ENCODE measurements around the gene RYR3. TPM values are rescaled to one million over a fixed set of nuclear protein-coding genes. Genes with fewer than 3 reads are reported as not detected.
A peak's percentile ranks its signal among the peaks of the same experiment; 100 is the strongest.

The RYR3 gene
- total RNA-seq, 1 experiment from 2014 or later: not detected

DNA sequence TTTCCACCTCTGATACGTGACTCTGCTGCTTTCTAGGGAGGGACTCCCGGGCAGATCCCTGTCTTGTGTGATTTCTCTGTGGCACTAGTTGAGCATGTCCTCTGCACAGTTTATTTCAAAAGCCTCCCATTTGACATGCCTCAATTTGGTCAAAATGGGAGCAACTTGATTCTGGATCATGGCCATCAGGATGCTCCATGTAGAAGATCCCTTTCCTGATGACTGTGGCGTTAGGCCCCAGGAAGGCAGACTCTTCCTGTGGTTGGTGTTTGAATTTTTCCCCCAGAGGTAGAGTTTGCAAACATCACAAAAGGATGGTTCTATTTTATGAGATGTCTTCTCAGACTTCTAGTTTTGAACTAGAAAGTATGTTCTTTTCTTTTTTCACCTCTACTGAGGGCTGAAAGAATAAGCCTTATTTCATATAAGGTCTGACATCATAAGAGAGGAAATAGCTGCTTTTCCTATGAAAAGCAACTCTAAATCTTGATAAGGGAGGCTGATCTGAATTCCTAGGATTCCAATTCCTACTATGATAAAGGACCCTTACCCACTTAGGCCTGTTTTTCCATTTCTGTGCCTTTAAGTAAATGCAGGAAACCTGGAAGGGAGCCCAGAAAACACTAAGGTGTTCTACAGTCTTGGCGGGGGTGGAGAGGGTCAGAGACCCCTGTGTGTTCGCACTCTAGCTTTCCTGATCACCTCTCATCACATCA lies 413.7 kb downstream of the RYR3 start:
- no peak overlapping the region for H3K9ac ChIP-seq (ENCODE audit: low read length)

DNA sequence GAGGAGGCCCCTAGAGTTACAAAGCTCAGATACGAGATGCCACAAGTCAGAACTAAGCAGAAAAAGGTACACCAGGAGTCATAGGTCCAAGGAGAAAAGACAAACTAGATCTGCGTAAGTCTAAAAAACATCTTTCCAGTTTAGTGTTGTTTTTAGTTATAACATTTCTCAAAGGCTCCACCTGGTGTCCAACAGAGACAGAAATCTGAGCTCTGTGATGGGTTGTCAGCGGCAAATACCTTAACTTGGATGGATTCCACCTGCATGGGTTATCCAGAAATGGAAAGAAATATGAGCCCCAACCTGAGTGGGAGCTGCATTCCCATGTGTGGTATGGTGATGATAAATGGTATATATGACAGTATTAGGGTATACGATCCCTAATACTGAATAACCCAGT lies 418.9 kb downstream of the RYR3 start:
- H3K9me2 ChIP-seq (replicated peaks; ENCODE audit: insufficient read depth, low read length): no peaks in the 10 kb centered on the region
- no peaks in the 10 kb centered on the region for H3K79me2 ChIP-seq (ENCODE audit: low read length)
- no peak overlapping the region for H2AFZ ChIP-seq (ENCODE audit: low read length)
- no peak overlapping the region for H3K4me2 ChIP-seq (ENCODE audit: low read depth, low read length, poor library complexity, severe bottlenecking)
- DNase-seq: peak; percentile 45
- H3K27me3 ChIP-seq (ENCODE audit: low read length): no peaks in the 10 kb centered on the region
- H4K20me1 ChIP-seq (ENCODE audit: insufficient read depth, low read depth, low read length): no peaks in the 10 kb centered on the region
- H3K27ac ChIP-seq (ENCODE audit: low read length): no peak overlapping the region
- no peaks in the 10 kb centered on the region for H3K4me1 ChIP-seq (ENCODE audit: low read length)
- H3K9me3 ChIP-seq (ENCODE audit: low read length): no peaks in the 10 kb centered on the region
- H3K4me3 ChIP-seq (ENCODE audit: low read length): no peak overlapping the region
- H3K36me3 ChIP-seq (ENCODE audit: insufficient read depth, low read length): no peaks in the 10 kb centered on the region
- H3K9ac ChIP-seq (ENCODE audit: low read length): no peak overlapping the region

More for the DNA sequence above, 413.7 kb downstream of the RYR3 start:
- Histone ChIP-seq H3K27ac (ENCODE audit: low read length) (no peak overlapping the region), H3K27me3 (ENCODE audit: low read length) (no peaks in the 10 kb centered on the region), H3K9me3 (ENCODE audit: low read length) (no peaks in the 10 kb centered on the region), H3K79me2 (ENCODE audit: low read length) (no peaks in the 10 kb centered on the region), H3K4me3 (ENCODE audit: low read length) (no peak overlapping the region), H3K36me3 (ENCODE audit: insufficient read depth, low read length) (no peaks in the 10 kb centered on the region), H3K4me2 (ENCODE audit: low read depth, low read length, poor library complexity, severe bottlenecking) (no peak overlapping the region), H2AFZ (ENCODE audit: low read length) (no peak overlapping the region), H3K9me2 (replicated peaks; ENCODE audit: insufficient read depth, low read length) (no peaks in the 10 kb centered on the region), H3K4me1 (ENCODE audit: low read length) (peaks cover 8% of the 10 kb centered on the region), H4K20me1 (ENCODE audit: insufficient read depth, low read depth, low read length) (no peaks in the 10 kb centered on the region)
- DNase-seq: no peak

DNA sequence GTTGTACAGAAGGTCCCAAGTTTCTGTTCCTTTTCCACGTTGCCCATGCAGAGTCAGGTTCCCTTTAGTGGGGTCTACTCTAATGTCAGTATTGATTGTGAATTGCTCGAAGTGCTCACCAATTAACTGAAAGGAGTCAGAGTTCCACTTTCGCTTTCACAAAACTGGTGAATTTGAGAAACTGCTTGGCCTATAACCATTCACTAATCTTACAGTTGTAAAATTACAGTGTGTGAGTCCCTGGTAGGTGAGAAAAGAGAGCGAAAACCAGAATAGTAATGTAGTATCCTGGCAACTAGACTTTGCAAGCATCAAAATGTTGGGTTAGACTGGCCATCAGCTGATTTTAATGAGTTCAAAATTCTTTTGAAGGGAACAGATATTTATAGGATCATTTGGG lies 420.0 kb downstream of the RYR3 start:
- Histone ChIP-seq H3K9me3 (ENCODE audit: low read length) (no peaks in the 10 kb centered on the region), H3K4me2 (ENCODE audit: low read depth, low read length, poor library complexity, severe bottlenecking) (no peak overlapping the region), H3K9me2 (replicated peaks; ENCODE audit: insufficient read depth, low read length) (no peaks in the 10 kb centered on the region)

DNA sequence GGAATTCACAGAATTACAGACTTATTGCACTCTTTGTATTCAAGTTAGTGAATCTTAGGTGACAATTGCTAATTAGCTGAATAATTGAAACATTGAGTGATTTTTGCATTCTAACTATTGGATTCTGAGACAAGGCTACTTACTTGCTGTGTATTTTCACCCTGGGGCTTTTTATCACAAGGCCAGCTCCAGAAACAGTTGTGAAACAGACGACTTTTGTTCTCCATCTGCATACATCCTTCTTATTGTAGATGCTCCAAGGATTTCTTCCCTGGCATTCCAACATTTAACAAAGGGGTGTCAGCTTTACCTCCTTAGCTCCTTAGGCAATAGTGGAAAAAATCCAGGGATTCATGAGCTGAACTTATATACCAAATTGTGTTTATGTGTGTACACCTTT lies 424.4 kb downstream of the RYR3 start:
- no peak overlapping the region for H2AFZ ChIP-seq (ENCODE audit: low read length)
- H3K9me3 ChIP-seq (ENCODE audit: low read length): no peaks in the 10 kb centered on the region
- H3K79me2 ChIP-seq (ENCODE audit: low read length): no peaks in the 10 kb centered on the region
- no peaks in the 10 kb centered on the region for H3K36me3 ChIP-seq (ENCODE audit: insufficient read depth, low read length)
- H3K4me3 ChIP-seq (ENCODE audit: low read length): no peak overlapping the region
- no peaks in the 10 kb centered on the region for H3K4me1 ChIP-seq (ENCODE audit: low read length)
- no peak overlapping the region for H3K27ac ChIP-seq (ENCODE audit: low read length)
- H4K20me1 ChIP-seq (ENCODE audit: insufficient read depth, low read depth, low read length): no peaks in the 10 kb centered on the region
- H3K9me2 ChIP-seq (replicated peaks; ENCODE audit: insufficient read depth, low read length): no peaks in the 10 kb centered on the region
- no peaks in the 10 kb centered on the region for H3K27me3 ChIP-seq (ENCODE audit: low read length)
- H3K4me2 ChIP-seq (ENCODE audit: low read depth, low read length, poor library complexity, severe bottlenecking): no peak overlapping the region
- no peak overlapping the region for H3K9ac ChIP-seq (ENCODE audit: low read length)
- DNase-seq: no peak

More for the DNA sequence above, 420.0 kb downstream of the RYR3 start:
- H3K79me2 ChIP-seq (ENCODE audit: low read length): no peaks in the 10 kb centered on the region
- H3K9ac ChIP-seq (ENCODE audit: low read length): no peak overlapping the region
- H3K36me3 ChIP-seq (ENCODE audit: insufficient read depth, low read length): no peaks in the 10 kb centered on the region
- no peaks in the 10 kb centered on the region for H3K27me3 ChIP-seq (ENCODE audit: low read length)
- no peak overlapping the region for H3K4me3 ChIP-seq (ENCODE audit: low read length)
- no peak for DNase-seq
- H3K4me1 ChIP-seq (ENCODE audit: low read length): no peaks in the 10 kb centered on the region
- H4K20me1 ChIP-seq (ENCODE audit: insufficient read depth, low read depth, low read length): no peaks in the 10 kb centered on the region
- H2AFZ ChIP-seq (ENCODE audit: low read length): no peak overlapping the region
- H3K27ac ChIP-seq (ENCODE audit: low read length): no peak overlapping the region

DNA sequence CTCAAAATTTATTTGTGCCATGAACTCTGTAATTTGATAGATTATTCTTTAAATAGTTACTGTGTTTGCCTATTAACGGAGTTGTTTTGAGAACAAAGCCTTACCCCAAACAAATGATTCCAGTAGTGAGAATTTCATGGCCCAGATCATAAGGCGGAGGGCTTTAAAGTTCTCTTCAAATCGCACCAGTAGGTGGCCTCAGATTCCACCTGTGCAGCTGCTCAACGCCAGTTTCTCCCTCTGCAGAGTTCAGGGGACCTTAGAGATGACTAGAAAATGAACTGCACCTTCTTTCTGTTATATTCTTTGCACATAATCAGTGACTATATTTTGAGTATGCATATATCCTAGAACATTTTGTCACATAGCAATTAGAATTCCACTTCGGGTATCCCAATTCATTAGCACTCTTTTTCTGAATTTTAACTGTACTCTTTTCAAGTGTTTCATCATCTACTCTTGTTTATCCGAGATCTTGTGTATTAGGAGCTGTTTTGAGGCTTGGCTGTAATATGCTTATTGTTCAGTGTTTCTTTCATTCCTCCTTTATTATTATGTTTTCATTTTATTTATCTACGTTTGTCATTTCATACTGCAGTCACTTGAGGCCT lies 425.0 kb downstream of the RYR3 start:
- Histone ChIP-seq H3K9me2 (replicated peaks; ENCODE audit: insufficient read depth, low read length) (no peaks in the 10 kb centered on the region), H3K36me3 (ENCODE audit: insufficient read depth, low read length) (no peaks in the 10 kb centered on the region), H3K27me3 (ENCODE audit: low read length) (no peaks in the 10 kb centered on the region), H3K9me3 (ENCODE audit: low read length) (no peaks in the 10 kb centered on the region), H3K27ac (ENCODE audit: low read length) (no peak overlapping the region), H2AFZ (ENCODE audit: low read length) (no peak overlapping the region), H4K20me1 (ENCODE audit: insufficient read depth, low read depth, low read length) (no peaks in the 10 kb centered on the region), H3K79me2 (ENCODE audit: low read length) (no peaks in the 10 kb centered on the region), H3K4me2 (ENCODE audit: low read depth, low read length, poor library complexity, severe bottlenecking) (no peak overlapping the region), H3K4me3 (ENCODE audit: low read length) (no peak overlapping the region), H3K4me1 (ENCODE audit: low read length) (no peaks in the 10 kb centered on the region), H3K9ac (ENCODE audit: low read length) (no peak overlapping the region)
- peak; percentile 74 for DNase-seq

- Histone ChIP-seq H4K20me1 (ENCODE audit: insufficient read depth, low read depth, low read length) (no peaks in the 10 kb centered on the region), H3K9me3 (ENCODE audit: low read length) (no peaks in the 10 kb centered on the region), H3K4me1 (ENCODE audit: low read length) (no peaks in the 10 kb centered on the region), H3K27ac (ENCODE audit: low read length) (no peak overlapping the region), H3K79me2 (ENCODE audit: low read length) (no peaks in the 10 kb centered on the region), H3K9ac (ENCODE audit: low read length) (no peak overlapping the region), H3K4me3 (ENCODE audit: low read length) (no peak overlapping the region), H3K9me2 (replicated peaks; ENCODE audit: insufficient read depth, low read length) (no peaks in the 10 kb centered on the region), H3K4me2 (ENCODE audit: low read depth, low read length, poor library complexity, severe bottlenecking) (no peak overlapping the region), H3K27me3 (ENCODE audit: low read length) (no peaks in the 10 kb centered on the region), H2AFZ (ENCODE audit: low read length) (no peak overlapping the region), H3K36me3 (ENCODE audit: insufficient read depth, low read length) (no peaks in the 10 kb centered on the region)
- peak; percentile 67 for DNase-seq
These were observed 427.2 kb downstream of the RYR3 start for GRCh38 chr15:33737687-33738601.

GRCh38 chr15:33738941-33739664 lies 428.3 kb downstream of the RYR3 start:
- H3K9me2 ChIP-seq (replicated peaks; ENCODE audit: insufficient read depth, low read length): no peaks in the 10 kb centered on the region
- H3K27ac ChIP-seq (ENCODE audit: low read length): no peak overlapping the region
- DNase-seq: no peak
- H3K4me3 ChIP-seq (ENCODE audit: low read length): no peak overlapping the region
- H3K27me3 ChIP-seq (ENCODE audit: low read length): no peaks in the 10 kb centered on the region
- no peaks in the 10 kb centered on the region for H4K20me1 ChIP-seq (ENCODE audit: insufficient read depth, low read depth, low read length)
- no peaks in the 10 kb centered on the region for H3K79me2 ChIP-seq (ENCODE audit: low read length)
- no peak overlapping the region for H3K9ac ChIP-seq (ENCODE audit: low read length)
- no peaks in the 10 kb centered on the region for H3K9me3 ChIP-seq (ENCODE audit: low read length)
- H3K4me1 ChIP-seq (ENCODE audit: low read length): no peaks in the 10 kb centered on the region
- no peaks in the 10 kb centered on the region for H3K36me3 ChIP-seq (ENCODE audit: insufficient read depth, low read length)
- H2AFZ ChIP-seq (ENCODE audit: low read length): no peak overlapping the region
- no peak overlapping the region for H3K4me2 ChIP-seq (ENCODE audit: low read depth, low read length, poor library complexity, severe bottlenecking)

All from Karpas-422 (cell line).